Stomach (tissue), 9 donors: Measurements from ENCODE around the gene MAP4K5. TPM values are rescaled to one million over a fixed set of nuclear protein-coding genes. Genes with fewer than 3 reads are reported as not detected.

Experiments used
- DNase-seq, 2 donors: peaks; one replicate each; pipeline versions ENCODE4 v3.0.0 to v3.0.0-alpha.2; 2013 to 2019
- H3K27ac ChIP-seq, 5 donors: fragments of 200-600 bp in 4 of 5; sonication (generic) in 4 of 5; one replicate each; pipeline ENCODE4 v1.5.1; 2013 to 2019; ENCODE audit warnings: mild to moderate bottlenecking in 1 of 5, moderate library complexity in 1 of 5
- H3K27me3 ChIP-seq, 3 donors: fragments of 200-600 bp; sonication (generic); one replicate each; pipeline ENCODE4 v1.5.1; 2017 to 2019; ENCODE audit warnings: mixed run types in 1 of 3
- H3K36me3 ChIP-seq, 4 donors: fragments of 200-600 bp; sonication (generic); 1 replicate in 3 of 4; 2 replicates in 1 of 4; pipeline ENCODE4 v1.5.1; 2016 to 2019
- H3K4me1 ChIP-seq, 4 donors: fragments of 200-600 bp; sonication (generic); one replicate each; pipeline ENCODE4 v1.5.1; 2016 to 2019
- H3K4me3 ChIP-seq, 4 donors: fragments of 200-600 bp; sonication (generic) in 3 of 4; one replicate each; pipeline ENCODE4 v1.5.1; 2016 to 2019; ENCODE audit warnings: mild to moderate bottlenecking in 1 of 4
- H3K9me3 ChIP-seq, 4 donors: fragments of 200-600 bp; sonication (generic); one replicate each; pipeline ENCODE4 v1.5.1; 2016 to 2019
- CTCF ChIP-seq, 7 experiments: fragments of 450-650 bp in 4 of 7; fragments of 200-600 bp in 3 of 7; sonication (generic) in 3 of 7; IDR thresholded peaks; one replicate each; pipeline ENCODE4 v1.5.1; 2016 to 2019; ENCODE audit warnings: antibody characterized with exemption in 7 of 7, control low read depth in 2 of 7, mild to moderate bottlenecking in 1 of 7
- EP300 ChIP-seq: sonication (generic); formaldehyde crosslinking; IDR thresholded peaks from one replicate; pipeline ENCODE4 v1.6.1; 2017; ENCODE audit warnings: antibody characterized with exemption
- POLR2A ChIP-seq, 4 donors: fragments of 450-650 bp; IDR thresholded peaks; one replicate each; pipeline ENCODE4 v1.6.1; 2016; ENCODE audit warnings: antibody characterized with exemption in 4 of 4, control low read depth in 2 of 4, mild to moderate bottlenecking in 1 of 4, moderate library complexity in 1 of 4
- POLR2AphosphoS5 ChIP-seq, 3 donors: sonication (generic); formaldehyde crosslinking; IDR thresholded peaks; one replicate each; pipeline ENCODE4 v1.6.1; 2016; ENCODE audit warnings: antibody characterized with exemption in 3 of 3
- WGBS, 5 donors: extraction: QIAGEN DNeasy Blood & Tissue Kit in 3 of 5; methylation state at CpG; one replicate each; pipeline versions ENCODE4 v1.1.5 to v1.1.7; 2013 to 2018; 5-methylcytosine and 5-hydroxymethylcytosine counted together
- intact Hi-C: fragments of 100-400 bp; cut with DNase I; formaldehyde crosslinking; loops from one replicate; pipeline ENCODE4 v1.15.1; 2023; ENCODE audit warnings: low total_unique reads
- polyA plus RNA-seq, 3 donors: library from polyadenylated mRNA; stranded (reverse); fragments of 200-250 nt; gene quantifications; one replicate each; pipeline ENCODE4 v1.2.3, GENCODE V29; 2013
- small RNA-seq, 4 donors: library from RNA; depleted of rRNA; stranded (forward); fragments of <200 nt; gene quantifications; one replicate each; pipeline ENCODE3, GENCODE V24; 2016
- total RNA-seq, 5 donors: library from RNA; depleted of rRNA; stranded (reverse); fragments of >200 nt; gene quantifications; one replicate each; pipeline versions ENCODE4 v1.1.0 to v1.2.3, GENCODE V29; 2014 to 2016
- donor health status: healthy with polysubstance abuse.
- donor health status: Bipolar disorder and iron deficiency.
- donor health status: healthy.

The MAP4K5 gene
- total and polyA plus RNA-seq, 8 donors: 6.4 to 297 (median 77.3) TPM

DNA sequence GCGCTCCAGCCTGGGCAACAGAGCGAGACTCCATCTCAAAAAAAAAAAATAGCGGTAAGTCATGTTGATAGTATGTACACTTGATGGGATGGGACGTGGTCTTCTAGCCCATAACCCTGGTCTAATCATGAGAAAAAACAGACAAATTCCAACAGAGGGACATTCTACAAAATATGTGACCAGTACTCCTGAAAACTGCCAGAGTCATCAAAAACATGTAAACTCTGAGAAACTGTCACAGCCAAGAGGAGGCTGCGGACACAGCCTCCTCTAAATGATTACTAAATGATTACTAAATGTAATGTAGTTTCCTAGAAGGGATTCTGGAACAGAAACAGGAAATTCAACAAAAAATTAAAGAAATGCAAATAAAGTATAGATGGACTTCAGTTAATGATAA, 156.6 kb downstream of the MAP4K5 start:
- Histone ChIP-seq H3K36me3 (no peaks in the 10 kb centered on the region), H3K9me3 (no peaks in the 10 kb centered on the region), H3K4me3 (no peak overlapping the region), H3K27ac (no peak overlapping the region), H3K27me3 (no peaks in the 10 kb centered on the region), H3K4me1 (no peaks in the 10 kb centered on the region)
- DNase-seq: no peak
- intact Hi-C loops: no loop called here
- TF ChIP-seq POLR2A (IDR thresholded peaks at IDR 0.05) (no peak), EP300 (no peak), POLR2AphosphoS5 (IDR thresholded peaks at IDR 0.05) (no peak), CTCF (IDR thresholded peaks at IDR 0.05) (no peak)
- 91 to 96% (median 95%) methylated on average over 5 of the region's 5 CpGs for WGBS, 5 donors

DNA sequence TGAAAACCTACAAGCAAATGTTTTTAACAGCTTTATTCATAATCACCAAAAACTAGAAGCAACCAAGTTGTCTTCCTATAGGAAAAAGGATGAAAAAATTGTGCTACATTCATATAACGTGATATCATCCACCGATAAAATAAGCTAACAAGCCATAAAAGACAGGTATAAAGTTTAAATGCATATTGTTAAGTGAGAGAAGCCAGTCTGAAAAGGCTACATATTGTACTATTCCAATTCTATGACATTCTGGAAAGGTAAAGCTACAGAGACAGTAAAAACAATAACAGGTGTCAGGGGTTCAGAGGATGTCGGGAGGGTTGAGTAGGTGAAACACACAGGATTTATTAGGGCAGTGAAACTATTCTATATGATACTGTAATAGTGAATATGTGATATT, 158.4 kb downstream of the MAP4K5 start:
- Histone ChIP-seq H3K9me3 (no peaks in the 10 kb centered on the region), H3K27me3 (no peaks in the 10 kb centered on the region), H3K27ac (no peak overlapping the region), H3K36me3 (no peaks in the 10 kb centered on the region), H3K4me3 (no peak overlapping the region), H3K4me1 (no peaks in the 10 kb centered on the region)
- DNase-seq: no peak
- WGBS, 5 donors: 84 to 97% (median 96%) methylated on average over 3 of the region's 3 CpGs
- intact Hi-C loops: no loop called here
- no peak for TF ChIP-seq POLR2A (IDR thresholded peaks at IDR 0.05)
- no peak for TF ChIP-seq POLR2AphosphoS5 (IDR thresholded peaks at IDR 0.05)
- no peak for TF ChIP-seq CTCF (IDR thresholded peaks at IDR 0.05)
- TF ChIP-seq EP300: no peak

- Histone ChIP-seq H3K36me3 (no peaks in the 10 kb centered on the region), H3K27me3 (no peaks in the 10 kb centered on the region), H3K9me3 (no peaks in the 10 kb centered on the region), H3K4me1 (no peaks in the 10 kb centered on the region), H3K4me3 (no peak overlapping the region), H3K27ac (no peak overlapping the region)
- intact Hi-C loops: no loop called here
- no peak for TF ChIP-seq CTCF (IDR thresholded peaks at IDR 0.05)
- TF ChIP-seq POLR2AphosphoS5 (IDR thresholded peaks at IDR 0.05): no peak
- no peak for TF ChIP-seq POLR2A (IDR thresholded peaks at IDR 0.05)
- TF ChIP-seq EP300: no peak
- no peak for DNase-seq
- 88 to 95% (median 94%) methylated on average over 4 of the region's 4 CpGs for WGBS, 5 donors
Observed at GRCh38 chr14:50371546-50371945, 160.8 kb downstream of the MAP4K5 start.

Small RNAs within 50 kb of the gene (small RNA-seq; reads per million reads assigned to genes)
- gene RF00019 (0 reads per million in 4 donors), gene SNRPGP1 (0 reads per million in 4 donors)

Other genes with a start within 250 kb of the MAP4K5 start
- gene L2HGDH, start 220.3 kb downstream of the MAP4K5 start, total RNA-seq: 10 to 100 TPM in 2 of 5 donors, 1 to 10 TPM in 3; 1.2 to 31.7 (median 8.7) TPM
- 1 to 10 TPM; 1.4 to 3.5 (median 2.9) TPM for gene L2HGDH, start 220.3 kb downstream of the MAP4K5 start, polyA plus RNA-seq
- 10 to 100 TPM in 2 of 5 donors, 1 to 10 TPM in 3; 1.3 to 83.4 (median 9.0) TPM for gene DMAC2L, start 220.2 kb downstream of the MAP4K5 start, total RNA-seq
- 10 to 100 TPM; 13.5 to 34.7 (median 18.5) TPM for gene DMAC2L, start 220.2 kb downstream of the MAP4K5 start, polyA plus RNA-seq
- 100 to 1,000 TPM in 1 of 5 donors, 1 to 10 TPM in 2, under 1 TPM in 1, not detected in 1; 0.89 to 174 (median 5.6) TPM for gene CDKL1, start 135.7 kb downstream of the MAP4K5 start, total RNA-seq
- 1 to 10 TPM in 2 of 3 donors, under 1 TPM in 1; 0.61 to 1.4 (median 1.0) TPM for gene CDKL1, start 135.7 kb downstream of the MAP4K5 start, polyA plus RNA-seq
- gene ATL1, start 27.6 kb upstream of the MAP4K5 start, total RNA-seq: 10 to 100 TPM in 1 of 5 donors, 1 to 10 TPM in 2, under 1 TPM in 2; 0.58 to 10.1 (median 1.8) TPM
- gene ATL1, start 27.6 kb upstream of the MAP4K5 start, polyA plus RNA-seq: 1 to 10 TPM; 2.6 to 4.0 (median 3.5) TPM
- gene SAV1, start 135.7 kb upstream of the MAP4K5 start, total RNA-seq: 10 to 100 TPM; 11.2 to 58.0 (median 26.2) TPM
- gene SAV1, start 135.7 kb upstream of the MAP4K5 start, polyA plus RNA-seq: 10 to 100 TPM; 19.0 to 37.0 (median 25.7) TPM